Thyroid gland (tissue), 4 donors: ENCODE measurements around the gene KIF2C. TPM values are rescaled to one million over a fixed set of nuclear protein-coding genes. Genes with fewer than 3 reads are reported as not detected.
"Not testable (repeated sequence)": the region's sequence is repeated elsewhere in the genome, so short reads cannot be mapped to it uniquely, and the experiment has no call there.

ENCODE experiments used
- DNase-seq, 2 donors: peaks; one replicate each; pipeline ENCODE4 v3.0.0-alpha.2; 2019
- H3K27ac ChIP-seq, 3 donors: fragments of 200-600 bp; sonication (generic); 1 replicate in 2 of 3; 2 replicates in 1 of 3; pipeline ENCODE4 v1.5.1; 2016 to 2019; ENCODE audit warnings: mild to moderate bottlenecking in 1 of 3, moderate library complexity in 1 of 3
- H3K27me3 ChIP-seq: fragments of 200-600 bp; sonication (generic); one replicate; pipeline ENCODE4 v1.5.1; 2019
- H3K36me3 ChIP-seq, 2 donors: fragments of 200-600 bp; sonication (generic); one replicate each; pipeline ENCODE4 v1.5.1; 2016 to 2019
- H3K4me1 ChIP-seq, 2 donors: fragments of 200-600 bp; sonication (generic); one replicate each; pipeline ENCODE4 v1.5.1; 2017 to 2019
- H3K4me3 ChIP-seq, 3 donors: fragments of 200-600 bp; sonication (generic); replicated peaks in 1 of 3; 1 replicate in 2 of 3; 2 replicates in 1 of 3; pipeline ENCODE4 v1.5.1; 2016; ENCODE audit warnings: mild to moderate bottlenecking in 1 of 3
- H3K9me3 ChIP-seq: fragments of 200-600 bp; sonication (generic); one replicate; pipeline ENCODE4 v1.5.1; 2017
- CTCF ChIP-seq, 6 experiments: fragments of 200-600 bp in 3 of 6; fragments of 450-650 bp in 3 of 6; sonication (generic) in 3 of 6; IDR thresholded peaks; one replicate each; pipeline ENCODE4 v1.5.1; 2016 to 2019; ENCODE audit warnings: antibody characterized with exemption in 6 of 6, mild to moderate bottlenecking in 2 of 6, inconsistent platforms in 1 of 6, moderate library complexity in 1 of 6
- POLR2A ChIP-seq, 2 donors: fragments of 450-650 bp; IDR thresholded peaks; one replicate each; pipeline ENCODE4 v1.6.1; 2017; ENCODE audit warnings: antibody characterized with exemption in 2 of 2, mild to moderate bottlenecking in 2 of 2, moderate library complexity in 1 of 2
- WGBS, 2 donors: methylation state at CpG; one replicate each; pipeline ENCODE4 v1.1.5; 2017; 5-methylcytosine and 5-hydroxymethylcytosine counted together
- intact Hi-C: fragments of 100-400 bp; cut with DNase I; formaldehyde crosslinking; loops from one replicate; pipeline ENCODE4 v1.15.1; 2023
- total RNA-seq, 4 donors: library from RNA; depleted of rRNA; stranded (reverse); fragments of >200 nt; gene quantifications; one replicate each; pipeline ENCODE4 v1.2.3, GENCODE V29; 2016

Gene KIF2C
- total RNA-seq, 4 donors from 2014 or later, result 0.63 to 1.2 (median 1.0) TPM

- 100% methylated on average over 1 of the region's 1 CpG for WGBS, 2 donors
- Histone ChIP-seq H3K27me3 (no peaks in the 10 kb centered on the region), H3K27ac (no peak overlapping the region), H3K9me3 (no peaks in the 10 kb centered on the region), H3K36me3 (no peaks in the 10 kb centered on the region), H3K4me1 (peaks cover 4 to 5% of the 10 kb centered on the region in 2 donors), H3K4me3 (no peak overlapping the region)
- DNase-seq, result no peak
- TF ChIP-seq CTCF (IDR thresholded peaks at IDR 0.05), result no peak
- TF ChIP-seq POLR2A (IDR thresholded peaks at IDR 0.05), result no peak
- intact Hi-C loops, result loop anchor here (5.0 kb wide), 1 partner anchor 34 kb away; the partner anchor contains the start of gene RPS8
Observed at GRCh38 chr1:44743211-44743610, 3.6 kb downstream of the KIF2C start.

GRCh38 chr1:44747878-44748277, 8.2 kb downstream of the KIF2C start:
- no peak for TF ChIP-seq POLR2A (IDR thresholded peaks at IDR 0.05)
- no peak for TF ChIP-seq CTCF (IDR thresholded peaks at IDR 0.05)
- Histone ChIP-seq H3K36me3 (no peaks in the 10 kb centered on the region), H3K27ac (no peak overlapping the region), H3K27me3 (no peaks in the 10 kb centered on the region), H3K4me1 (no peaks in the 10 kb centered on the region), H3K9me3 (no peaks in the 10 kb centered on the region), H3K4me3 (no peak overlapping the region)
- no peak for DNase-seq
- intact Hi-C loops, result no loop called here
- WGBS, 2 donors, result 85 to 89% methylated on average over 3 of the region's 3 CpGs

GRCh38 chr1:44757420-44757819, 17.8 kb downstream of the KIF2C start:
- 96 to 100% methylated on average over 2 of the region's 2 CpGs for WGBS, 2 donors
- intact Hi-C loops, result no loop called here
- H3K36me3 ChIP-seq, result no peaks in the 10 kb centered on the region
- no peaks in the 10 kb centered on the region for H3K4me1 ChIP-seq
- no peak for TF ChIP-seq CTCF (IDR thresholded peaks at IDR 0.05)
- no peak for TF ChIP-seq POLR2A (IDR thresholded peaks at IDR 0.05)
- H3K4me3 ChIP-seq, result no peak overlapping the region
- DNase-seq, result no peak
- H3K9me3 ChIP-seq, result no peaks in the 10 kb centered on the region
- no peaks in the 10 kb centered on the region for H3K27me3 ChIP-seq
- H3K27ac ChIP-seq, result no peak overlapping the region

- H3K27me3 ChIP-seq, result no peaks in the 10 kb centered on the region
- H3K9me3 ChIP-seq, result no peaks in the 10 kb centered on the region
- H3K4me1 ChIP-seq, result no peaks in the 10 kb centered on the region
- TF ChIP-seq POLR2A (IDR thresholded peaks at IDR 0.05) (no peak), CTCF (IDR thresholded peaks at IDR 0.05) (no peak)
- no peak overlapping the region for H3K4me3 ChIP-seq
- WGBS, 2 donors, result 90 to 94% methylated on average over 11 of the region's 11 CpGs
- intact Hi-C loops, result no loop called here
- DNase-seq, result no peak
- H3K27ac ChIP-seq, result no peak overlapping the region
- no peaks in the 10 kb centered on the region for H3K36me3 ChIP-seq
Observed at GRCh38 chr1:44759077-44759476, 19.4 kb downstream of the KIF2C start.

- H3K36me3 ChIP-seq, result no peaks in the 10 kb centered on the region
- WGBS, 2 donors, result 94 to 95% methylated on average over 3 of the region's 3 CpGs
- H3K27ac ChIP-seq, result no peak overlapping the region
- no peaks in the 10 kb centered on the region for H3K4me1 ChIP-seq
- no peak for TF ChIP-seq POLR2A (IDR thresholded peaks at IDR 0.05)
- no peak for TF ChIP-seq CTCF (IDR thresholded peaks at IDR 0.05)
- no peak overlapping the region for H3K4me3 ChIP-seq
- intact Hi-C loops, result no loop called here
- no peaks in the 10 kb centered on the region for H3K27me3 ChIP-seq
- no peaks in the 10 kb centered on the region for H3K9me3 ChIP-seq
- no peak for DNase-seq
Observed at GRCh38 chr1:44760876-44761275, 21.2 kb downstream of the KIF2C start.

GRCh38 chr1:44766421-44766820, 26.8 kb downstream of the KIF2C start:
- H3K4me3 ChIP-seq, intact Hi-C loops, H3K27me3 ChIP-seq, H3K4me1 ChIP-seq, H3K9me3 ChIP-seq, H3K27ac ChIP-seq, H3K36me3 ChIP-seq, DNase-seq: not testable (repeated sequence)
- 96 to 97% methylated on average over 6 of the region's 6 CpGs for WGBS, 2 donors
